GM18867 (cell line): ENCODE measurements around the gene WDR54.

Source experiments
- ATAC-seq: cut with Tn5 transposase; IDR thresholded peaks from one replicate; pipeline ENCODE4 v1.9.1; 2021; ENCODE audit warnings: mild to moderate bottlenecking, moderate library complexity; ENCODE audit not compliant: unreplicated experiment

Gene WDR54

DNA sequence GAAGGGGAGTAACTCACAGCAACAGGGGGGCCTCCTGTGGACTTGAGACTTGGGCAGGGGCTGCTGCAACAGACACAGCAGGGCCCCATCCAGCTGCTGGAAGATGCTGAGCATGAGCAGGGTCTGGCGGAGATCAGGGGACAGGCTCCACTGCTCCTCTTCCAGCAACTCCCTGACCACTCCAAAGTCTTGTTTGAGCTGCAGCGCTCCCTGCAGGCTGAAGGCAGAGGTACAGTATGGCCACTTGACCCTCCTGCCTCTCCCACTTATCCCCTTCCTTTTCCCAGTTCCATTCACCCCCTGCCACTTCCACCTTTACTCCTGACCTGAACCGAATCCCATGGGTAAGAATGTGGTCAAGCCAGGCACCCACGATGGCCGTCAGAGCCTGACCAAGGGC is 53.4 kb downstream of the WDR54 start:
- ATAC-seq: no peak
